ENCODE data around the gene ZNF784.

The ZNF784 gene

DNA sequence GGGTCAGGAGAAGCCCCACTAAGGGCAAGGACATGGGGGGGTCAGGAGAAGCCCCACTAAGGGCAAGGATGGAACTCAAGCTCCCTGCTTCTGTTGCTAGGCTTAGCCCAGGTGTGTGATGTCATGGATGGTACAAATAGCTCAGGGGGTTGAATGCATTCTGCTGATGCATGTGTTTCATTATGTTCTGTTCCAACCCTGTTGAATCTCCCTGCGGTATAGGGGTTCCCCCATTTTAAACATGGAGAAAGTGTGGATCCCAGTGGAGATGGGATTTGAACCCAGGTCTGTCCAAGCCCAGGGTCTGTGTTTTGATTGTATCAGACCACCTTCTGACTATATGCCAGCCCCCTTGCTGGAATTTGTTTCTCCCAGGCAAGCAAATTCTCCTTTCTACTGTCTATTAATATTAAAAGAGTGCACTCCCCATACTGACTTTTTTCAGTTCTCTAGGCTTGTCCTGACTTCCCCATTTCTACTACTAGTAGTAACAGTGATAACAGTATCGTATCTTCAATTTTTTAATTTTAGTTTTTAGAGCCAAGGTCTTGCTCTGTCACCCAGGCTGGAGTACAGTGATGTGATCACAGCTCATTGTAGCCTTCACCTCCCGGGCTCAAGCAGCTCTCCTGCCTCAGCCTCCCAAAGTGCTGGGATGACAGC is 12.3 kb downstream of the ZNF784 start:
- Mint-ChIP-seq H3K36me3 (ENCODE audit: low read depth) (peaks cover 37% of the 10 kb centered on the region), H3K27me3 (no peaks in the 10 kb centered on the region), H3K9me3 (no peaks in the 10 kb centered on the region), H3K4me1 (ENCODE audit: low read depth) (peaks cover 48% of the 10 kb centered on the region), H3K27ac (peak overlapping the region; percentile 26), H3K4me3 (no peak overlapping the region)

DNA sequence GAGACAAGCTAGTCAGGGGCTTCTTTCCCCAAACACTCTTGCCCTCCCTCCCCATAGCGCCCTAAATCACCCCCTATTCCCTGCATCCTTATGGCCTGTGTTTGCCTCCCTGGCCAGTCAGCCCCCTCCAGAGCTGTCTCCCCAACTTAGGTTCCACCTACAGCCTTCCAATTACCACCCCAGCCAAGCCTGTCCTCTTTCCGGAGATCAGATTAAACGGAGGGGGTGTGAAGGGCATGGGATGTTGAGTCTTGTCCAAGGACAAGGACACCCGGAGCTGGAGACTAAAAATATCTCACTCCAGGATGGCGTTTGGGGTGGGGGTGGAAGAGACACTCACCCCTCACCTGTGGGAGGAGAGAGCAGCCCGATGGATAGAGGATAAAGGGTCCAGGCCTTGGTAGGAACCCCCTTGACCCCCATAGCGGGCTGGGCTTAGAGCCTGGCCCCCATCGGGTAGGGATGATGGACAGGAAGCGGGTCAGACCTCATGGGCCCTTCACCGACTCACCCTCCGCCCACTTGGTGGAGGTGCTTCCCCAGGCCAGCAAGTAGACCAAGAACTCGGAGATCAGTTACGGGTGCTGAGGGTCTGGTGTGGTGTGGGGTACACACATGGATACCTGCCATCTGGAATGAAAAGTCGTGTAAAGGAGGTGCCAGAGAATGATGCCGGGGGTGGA is 12.9 kb downstream of the ZNF784 start:
- peak overlapping the region; percentile 26 for H3K27ac Mint-ChIP-seq
- H3K9me3 Mint-ChIP-seq, result no peaks in the 10 kb centered on the region
- H3K4me1 Mint-ChIP-seq (ENCODE audit: low read depth), result peaks cover 55% of the 10 kb centered on the region
- H3K4me3 Mint-ChIP-seq, result no peak overlapping the region
- peaks cover 39% of the 10 kb centered on the region for H3K36me3 Mint-ChIP-seq (ENCODE audit: low read depth)
- H3K27me3 Mint-ChIP-seq, result no peaks in the 10 kb centered on the region

DNA sequence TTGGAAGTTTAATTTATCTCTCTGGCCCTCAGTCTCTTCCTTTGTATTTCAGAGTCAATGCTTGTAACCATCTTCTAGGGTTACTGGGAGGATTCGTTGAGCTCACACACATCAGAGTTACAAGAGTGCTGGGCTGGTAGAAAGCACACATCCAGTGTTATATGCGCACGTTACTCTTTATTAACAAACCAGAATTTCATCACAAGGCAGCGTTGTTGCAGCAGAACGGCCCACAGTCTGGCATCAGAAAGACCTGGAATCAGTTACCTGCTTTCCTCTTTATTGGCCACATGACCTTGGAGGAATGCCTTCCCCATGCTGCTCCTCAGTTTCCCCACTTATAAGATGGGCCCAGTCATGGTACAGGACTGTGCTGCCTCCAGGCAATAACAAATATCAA is 15.0 kb downstream of the ZNF784 start:
- H3K4me1 Mint-ChIP-seq (ENCODE audit: low read depth), result peaks cover 67% of the 10 kb centered on the region
- H3K27me3 Mint-ChIP-seq, result no peaks in the 10 kb centered on the region
- H3K9me3 Mint-ChIP-seq, result no peaks in the 10 kb centered on the region
- peaks cover 41% of the 10 kb centered on the region for H3K36me3 Mint-ChIP-seq (ENCODE audit: low read depth)
- no peak overlapping the region for H3K4me3 Mint-ChIP-seq
- H3K27ac Mint-ChIP-seq, result no peak overlapping the region

DNA sequence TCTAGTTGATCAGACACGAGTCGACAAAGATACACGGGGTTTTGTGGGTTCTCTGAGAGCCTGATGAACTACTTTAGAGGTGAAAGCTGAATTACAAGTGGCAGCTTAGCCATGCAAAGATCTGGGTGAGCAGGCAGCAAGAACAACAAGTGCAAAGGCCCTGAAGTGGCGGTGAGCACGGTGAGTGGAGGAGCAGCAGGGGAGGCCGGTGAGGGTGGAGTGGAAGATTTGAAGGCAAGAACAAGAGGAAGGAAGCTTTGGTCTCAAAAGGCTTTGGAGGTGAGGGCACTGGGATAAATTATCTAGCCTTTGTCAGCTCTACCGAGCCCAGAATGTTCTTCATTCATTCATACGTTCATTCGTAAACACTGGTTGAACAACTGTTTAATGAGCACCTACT is 17.5 kb downstream of the ZNF784 start:
- peak overlapping the region; percentile 95 for H3K4me3 Mint-ChIP-seq
- peaks cover 64% of the 10 kb centered on the region for H3K4me1 Mint-ChIP-seq (ENCODE audit: low read depth)
- peak overlapping the region; percentile 98 for H3K27ac Mint-ChIP-seq
- H3K27me3 Mint-ChIP-seq, result no peaks in the 10 kb centered on the region
- peaks cover 36% of the 10 kb centered on the region for H3K36me3 Mint-ChIP-seq (ENCODE audit: low read depth)
- no peaks in the 10 kb centered on the region for H3K9me3 Mint-ChIP-seq

DNA sequence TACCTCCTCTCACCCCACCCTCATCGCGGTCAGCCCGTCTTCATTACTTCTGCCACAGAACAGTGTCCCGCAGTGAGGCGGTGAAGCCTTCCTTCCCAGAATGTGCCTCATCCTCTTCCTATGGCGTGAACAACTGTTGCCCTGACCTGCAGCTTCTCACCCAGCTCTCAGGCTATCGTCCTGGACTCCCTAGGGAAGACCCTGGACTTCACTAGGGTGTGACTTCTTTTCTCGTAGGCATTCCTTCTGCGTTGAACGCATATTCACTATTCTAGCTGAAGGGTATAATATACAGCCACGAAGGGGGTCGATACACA is 17.9 kb downstream of the ZNF784 start:
- Mint-ChIP-seq H3K27ac (peak overlapping the region; percentile 98), H3K4me3 (peak overlapping the region; percentile 95), H3K36me3 (ENCODE audit: low read depth) (peaks cover 36% of the 10 kb centered on the region), H3K9me3 (no peaks in the 10 kb centered on the region), H3K4me1 (ENCODE audit: low read depth) (peaks cover 64% of the 10 kb centered on the region), H3K27me3 (no peaks in the 10 kb centered on the region)

DNA sequence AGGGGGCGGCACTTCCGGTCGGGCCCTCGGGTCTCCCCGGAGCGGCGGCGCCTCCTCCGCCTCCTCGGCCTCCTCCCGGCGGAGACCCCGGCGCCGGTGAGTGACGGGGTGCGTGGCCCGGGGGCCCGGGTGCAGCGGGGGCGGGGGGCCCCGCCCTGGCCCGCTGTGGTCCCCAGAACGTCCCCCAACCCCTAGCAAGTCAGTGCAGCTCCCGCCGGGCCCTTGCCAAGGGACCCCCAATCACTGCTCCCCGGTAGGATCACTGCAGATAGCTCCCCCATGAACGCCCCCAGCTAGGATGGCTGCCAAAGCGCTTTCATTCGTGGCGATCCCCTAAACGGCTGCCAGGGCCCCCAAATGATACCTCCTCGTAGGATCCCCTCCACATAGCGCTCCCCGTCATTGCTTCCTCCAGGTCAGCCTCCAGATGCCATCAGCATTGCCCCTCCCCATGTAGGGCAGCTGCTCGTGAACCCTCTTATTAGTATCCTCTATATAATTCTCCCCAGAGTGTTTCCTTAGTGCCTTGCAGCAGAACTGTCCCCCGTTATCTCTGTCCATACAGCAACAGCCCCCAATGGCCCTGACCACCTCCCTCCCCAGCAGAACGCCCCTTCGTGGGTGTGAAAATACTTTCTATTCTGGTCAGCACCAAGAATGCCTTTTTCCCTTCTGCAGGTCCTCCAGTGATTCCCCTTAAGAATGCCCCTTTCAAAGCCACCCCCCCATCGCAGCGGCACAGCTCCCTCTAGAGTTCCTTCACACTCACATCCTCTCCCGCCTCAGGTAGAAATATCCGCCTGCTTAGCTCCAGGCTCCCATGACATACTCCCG is 18.5 kb downstream of the ZNF784 start, which contains the start of gene ZNF865:
ZNF865 (plus strand) TSS at position 11 of the 834 bp plus-strand sequence. CDS start 7,972 bp downstream, outside the sequence.
- Mint-ChIP-seq H3K4me1 (ENCODE audit: low read depth) (peaks cover 64% of the 10 kb centered on the region), H3K27ac (peak within 1 kb of the TSS; percentile 98), H3K9me3 (no peaks in the 10 kb centered on the region), H3K4me3 (peak within 1 kb of the TSS; percentile 95), H3K27me3 (no peaks in the 10 kb centered on the region), H3K36me3 (ENCODE audit: low read depth) (peaks cover 36% of the 10 kb centered on the region)

DNA sequence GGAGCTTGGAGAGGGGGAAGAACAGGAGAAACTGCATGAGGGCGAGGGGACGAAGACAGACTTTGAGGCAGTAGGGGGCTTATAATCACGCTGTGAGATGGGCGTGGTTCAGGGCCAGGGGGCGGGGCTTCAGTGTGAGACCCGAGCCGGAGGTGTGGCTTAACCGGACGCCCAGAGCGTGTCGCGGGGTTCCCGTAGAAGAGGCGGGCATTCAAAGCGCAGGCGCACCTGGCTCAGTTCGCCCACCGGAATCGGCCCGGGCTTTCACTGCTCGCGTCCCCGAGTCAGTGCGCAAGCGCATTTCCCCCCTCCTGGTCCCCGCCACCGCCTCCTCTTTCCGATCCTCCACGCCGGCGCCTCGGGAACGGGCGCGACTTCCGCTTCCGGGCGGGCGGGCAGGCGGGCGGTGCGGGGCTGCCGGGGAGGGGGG is 19.1 kb downstream of the ZNF784 start:
- Mint-ChIP-seq H3K27me3 (no peaks in the 10 kb centered on the region), H3K4me1 (ENCODE audit: low read depth) (peaks cover 61% of the 10 kb centered on the region), H3K9me3 (no peaks in the 10 kb centered on the region), H3K4me3 (peak overlapping the region; percentile 85), H3K36me3 (ENCODE audit: low read depth) (peaks cover 36% of the 10 kb centered on the region), H3K27ac (peak overlapping the region; percentile 96)

DNA sequence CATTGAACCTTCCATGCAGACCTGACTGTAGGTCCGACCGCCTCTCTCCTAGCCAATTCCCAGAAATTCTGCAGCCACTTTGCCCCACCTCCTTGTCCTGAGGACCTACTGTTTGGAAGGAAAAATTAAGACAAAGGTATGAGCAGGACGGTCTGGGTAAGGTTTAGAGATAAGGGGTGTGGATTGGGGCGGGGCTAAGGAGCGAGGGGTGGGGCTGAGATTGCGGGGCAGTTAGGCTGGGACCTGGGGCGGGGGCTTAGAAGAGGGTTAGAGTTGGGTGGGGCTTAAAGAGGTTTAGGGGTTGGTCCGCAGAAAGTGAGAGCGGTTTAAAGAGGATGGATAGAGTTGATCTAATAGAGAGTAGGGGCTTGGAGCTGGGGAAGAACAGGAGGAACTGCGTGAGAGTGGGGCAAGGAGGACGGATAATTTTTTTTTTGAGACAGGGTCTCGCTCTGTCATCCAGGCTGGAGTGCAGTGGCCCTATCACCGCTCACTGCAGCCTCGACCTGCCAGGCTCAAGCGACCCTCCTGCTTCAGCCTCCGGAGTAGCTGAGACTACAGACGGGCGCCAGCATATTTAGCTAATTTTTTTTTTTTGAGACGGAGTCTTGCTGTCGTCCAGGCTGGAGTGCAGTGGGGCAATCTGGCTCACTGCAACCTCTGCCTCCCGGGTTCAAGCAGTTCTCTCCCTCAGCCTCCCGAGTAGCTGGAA is 20.6 kb downstream of the ZNF784 start:
- Mint-ChIP-seq H3K9me3 (no peaks in the 10 kb centered on the region), H3K27me3 (no peaks in the 10 kb centered on the region), H3K4me1 (ENCODE audit: low read depth) (peaks cover 54% of the 10 kb centered on the region), H3K4me3 (no peak overlapping the region), H3K36me3 (ENCODE audit: low read depth) (peaks cover 27% of the 10 kb centered on the region), H3K27ac (peak overlapping the region; percentile 28)

DNA sequence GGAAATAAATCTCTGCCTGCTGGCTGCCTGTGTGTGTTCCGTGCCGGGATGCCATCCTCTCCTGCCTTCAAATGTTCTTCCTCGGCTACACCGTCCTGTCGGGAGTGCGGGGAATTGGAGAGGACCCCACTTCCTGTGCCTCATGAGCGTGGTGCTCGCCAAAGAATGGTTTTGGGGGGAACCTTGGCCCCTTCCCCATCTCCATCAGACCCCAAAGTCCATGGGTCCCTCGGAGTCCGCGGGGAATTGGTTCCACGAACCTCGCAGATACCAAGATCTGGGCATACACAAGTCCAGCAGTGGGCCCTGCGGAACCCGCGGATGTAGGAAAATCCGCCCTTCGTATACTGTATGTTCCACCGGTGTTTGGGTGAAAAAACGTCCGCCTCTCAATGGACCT is 21.3 kb downstream of the ZNF784 start:
- Mint-ChIP-seq H3K9me3 (no peaks in the 10 kb centered on the region), H3K4me3 (no peak overlapping the region), H3K27ac (no peak overlapping the region), H3K36me3 (ENCODE audit: low read depth) (peaks cover 26% of the 10 kb centered on the region), H3K4me1 (ENCODE audit: low read depth) (peaks cover 54% of the 10 kb centered on the region), H3K27me3 (no peaks in the 10 kb centered on the region)

DNA sequence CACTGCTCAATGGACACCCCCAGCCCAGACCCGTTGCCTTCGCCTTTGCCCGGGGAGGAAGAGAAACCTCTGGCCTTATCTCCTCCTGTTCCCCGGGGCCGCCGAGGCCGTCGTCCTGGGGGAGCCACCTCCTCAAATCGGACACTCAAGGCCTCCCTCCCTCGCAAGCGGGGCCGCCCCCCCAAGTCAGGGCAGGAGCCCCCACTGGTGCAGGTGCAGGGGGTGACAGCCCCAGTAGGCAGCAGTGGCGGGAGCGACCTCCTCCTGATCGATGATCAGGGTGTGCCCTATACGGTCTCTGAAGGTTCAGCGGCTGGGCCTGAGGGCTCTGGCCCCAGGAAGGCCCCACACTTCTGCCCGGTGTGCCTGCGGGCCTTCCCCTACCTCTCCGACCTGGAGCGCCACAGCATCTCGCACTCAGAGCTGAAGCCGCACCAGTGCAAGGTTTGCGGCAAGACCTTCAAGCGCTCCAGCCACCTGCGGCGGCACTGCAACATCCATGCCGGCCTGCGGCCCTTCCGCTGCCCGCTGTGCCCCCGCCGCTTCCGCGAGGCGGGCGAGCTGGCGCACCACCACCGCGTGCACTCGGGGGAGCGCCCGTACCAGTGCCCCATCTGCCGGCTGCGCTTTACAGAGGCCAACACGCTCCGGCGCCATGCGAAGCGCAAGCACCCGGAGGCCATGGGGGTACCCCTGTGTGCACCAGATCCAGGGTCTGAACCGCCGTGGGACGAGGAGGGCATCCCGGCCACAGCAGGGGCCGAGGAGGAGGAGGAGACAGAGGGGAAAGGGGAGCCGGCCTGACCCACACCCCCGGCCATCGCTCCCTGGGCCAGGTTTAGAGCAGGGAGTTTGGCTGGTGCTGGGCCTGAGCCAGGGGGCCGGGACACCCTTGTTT is 22.0 kb downstream of the ZNF784 start:
- Mint-ChIP-seq H3K4me1 (ENCODE audit: low read depth) (peaks cover 49% of the 10 kb centered on the region), H3K27me3 (no peaks in the 10 kb centered on the region), H3K36me3 (ENCODE audit: low read depth) (peaks cover 25% of the 10 kb centered on the region), H3K4me3 (no peak overlapping the region), H3K9me3 (no peaks in the 10 kb centered on the region), H3K27ac (no peak overlapping the region)

DNA sequence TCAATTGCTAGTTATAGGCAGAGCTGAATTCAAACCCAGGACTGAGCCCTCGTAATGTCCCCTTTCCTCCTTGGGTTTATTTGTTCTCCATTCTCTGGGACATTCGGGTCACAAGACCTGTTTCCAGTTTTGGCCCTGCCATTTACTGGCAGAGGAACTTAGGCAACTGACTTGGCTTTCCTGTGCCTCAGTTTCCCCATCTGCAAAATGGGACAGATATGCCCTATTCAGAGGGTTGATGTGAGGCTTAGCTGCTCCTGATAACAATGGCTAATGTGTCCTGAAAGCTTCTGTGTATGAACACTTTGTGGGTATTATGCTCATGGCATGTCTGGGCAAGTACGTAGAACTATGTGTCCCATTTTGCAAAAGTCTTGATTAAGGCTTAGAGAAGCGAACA is 23.3 kb downstream of the ZNF784 start:
- Mint-ChIP-seq H3K27me3 (no peaks in the 10 kb centered on the region), H3K27ac (no peak overlapping the region), H3K36me3 (ENCODE audit: low read depth) (peaks cover 26% of the 10 kb centered on the region), H3K4me1 (ENCODE audit: low read depth) (peaks cover 41% of the 10 kb centered on the region), H3K9me3 (no peaks in the 10 kb centered on the region), H3K4me3 (peak overlapping the region; percentile 85)

DNA sequence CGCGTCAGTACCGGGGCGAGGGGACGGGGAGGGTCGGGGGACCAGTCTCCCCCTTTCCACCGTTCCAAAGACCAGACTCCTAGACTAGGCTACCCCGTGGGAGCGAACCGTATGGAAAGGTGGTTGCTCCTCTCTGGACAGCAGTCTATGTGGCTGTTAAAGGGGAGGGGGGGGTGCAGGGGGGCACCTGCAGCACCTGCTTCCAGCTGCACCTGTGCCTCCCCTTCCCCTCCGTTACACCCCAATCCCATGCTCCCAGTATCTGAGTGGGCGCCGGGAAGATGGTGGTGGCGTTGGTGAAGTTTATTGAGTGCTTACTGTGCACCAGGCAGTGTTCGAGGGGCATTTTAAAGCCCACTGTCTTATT is 23.7 kb downstream of the ZNF784 start:
- Mint-ChIP-seq H3K9me3 (no peaks in the 10 kb centered on the region), H3K4me3 (peak overlapping the region; percentile 85), H3K36me3 (ENCODE audit: low read depth) (peaks cover 30% of the 10 kb centered on the region), H3K27me3 (no peaks in the 10 kb centered on the region), H3K4me1 (ENCODE audit: low read depth) (peaks cover 37% of the 10 kb centered on the region), H3K27ac (no peak overlapping the region)

DNA sequence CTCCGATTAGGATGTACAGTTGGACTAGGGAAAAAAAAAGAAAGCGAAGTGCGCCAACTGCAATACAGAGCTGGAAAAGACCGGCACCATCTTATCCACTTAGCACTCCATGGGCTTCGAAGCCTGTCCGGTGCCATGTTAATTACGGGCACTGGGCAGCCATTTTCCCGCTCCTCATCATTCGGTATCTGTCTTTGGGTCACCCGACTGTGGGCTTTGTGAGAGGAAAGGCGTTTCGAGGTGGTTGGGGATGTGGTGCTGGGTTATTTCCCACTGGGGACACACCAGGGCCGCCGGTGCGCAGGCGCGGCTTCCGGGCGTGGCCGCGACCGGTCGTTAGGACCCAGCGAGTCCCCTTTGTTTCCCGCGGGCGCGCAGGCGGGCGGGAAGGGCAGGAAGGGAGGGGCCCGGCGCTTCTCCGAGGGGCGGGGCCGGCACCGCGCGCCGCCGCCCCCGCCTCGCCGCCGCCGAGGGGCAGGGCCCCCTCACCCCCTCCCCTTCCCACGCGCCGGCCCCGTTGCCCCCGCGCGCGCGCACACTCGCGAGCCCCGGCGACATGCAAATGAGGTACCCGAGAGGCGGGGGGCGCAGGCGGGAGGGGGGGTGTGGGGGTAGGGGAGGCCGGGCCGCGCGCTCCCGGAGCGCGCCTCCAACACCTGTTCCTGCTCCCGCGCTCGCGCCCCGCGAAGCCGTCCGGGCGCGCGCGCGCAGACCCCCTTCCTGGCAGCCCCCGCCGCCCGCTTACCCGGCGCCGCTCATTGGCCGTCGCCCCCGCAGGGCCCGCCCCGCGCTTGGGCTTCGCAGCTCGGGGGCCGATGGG is 24.3 kb downstream of the ZNF784 start, which contains the start of gene ZNF524:
ZNF524 (plus strand) TSS at position 447 of the 820 bp plus-strand sequence. CDS start 1,825 bp downstream, outside the sequence.
- peak within 1 kb of the TSS; percentile 95 for H3K4me3 Mint-ChIP-seq
- peaks cover 36% of the 10 kb centered on the region for H3K36me3 Mint-ChIP-seq (ENCODE audit: low read depth)
- peaks cover 37% of the 10 kb centered on the region for H3K4me1 Mint-ChIP-seq (ENCODE audit: low read depth)
- no peaks in the 10 kb centered on the region for H3K9me3 Mint-ChIP-seq
- H3K27ac Mint-ChIP-seq, result peak within 1 kb of the TSS; percentile 98
- H3K27me3 Mint-ChIP-seq, result no peaks in the 10 kb centered on the region

Measured in stimulated activated naive CD8-positive, alpha-beta T cell treated with anti-CD3 and anti-CD28 coated beads, Interleukin-15, Interleukin-2, amounts not matched to agents 100 ng/mL and 50 ng/mL, for 24 hours (primary cell).